Osteocyte (in vitro differentiated cells): ENCODE data around the gene ALG8. TPM values are rescaled to one million over a fixed set of nuclear protein-coding genes. Genes with fewer than 3 reads are reported as not detected.

Experiments used
- DNase-seq: peaks from one replicate; pipeline ENCODE4 v3.0.0; 2021; ENCODE audit warnings: mixed read lengths; ENCODE audit not compliant: unreplicated experiment; ENCODE audit errors: extremely low spot score
- H3K27ac Mint-ChIP-seq: one replicate; pipeline ENCODE4 v1.8.0; 2021; ENCODE audit warnings: mild to moderate bottlenecking, mixed read lengths; ENCODE audit not compliant: unreplicated experiment
- H3K27me3 Mint-ChIP-seq: one replicate; pipeline ENCODE4 v1.8.0; 2021; ENCODE audit warnings: mixed read lengths; ENCODE audit not compliant: unreplicated experiment
- H3K36me3 Mint-ChIP-seq: one replicate; pipeline ENCODE4 v1.8.0; 2021; ENCODE audit warnings: mixed read lengths; ENCODE audit not compliant: unreplicated experiment
- H3K4me1 Mint-ChIP-seq: one replicate; pipeline ENCODE4 v1.8.0; 2021; ENCODE audit warnings: mixed read lengths; ENCODE audit not compliant: unreplicated experiment
- H3K4me3 Mint-ChIP-seq: one replicate; pipeline ENCODE4 v1.8.0; 2021; ENCODE audit warnings: mild to moderate bottlenecking, moderate library complexity, mixed read lengths; ENCODE audit not compliant: unreplicated experiment
- H3K9me3 Mint-ChIP-seq: one replicate; pipeline ENCODE4 v1.8.0; 2021; ENCODE audit warnings: mixed read lengths; ENCODE audit not compliant: unreplicated experiment
- CTCF ChIP-seq: fragments of 200-600 bp; sonication (generic); IDR thresholded peaks from 2 replicates; pipeline ENCODE4 v1.5.0; 2021; ENCODE audit warnings: antibody characterized with exemption, mild to moderate bottlenecking, moderate library complexity
- total RNA-seq: library from RNA; stranded (reverse); gene quantifications from 2 replicates; pipeline ENCODE4 v1.2.1, GENCODE V29; 2021

ALG8 gene
- total RNA-seq, 1 donor from 2014 or later: 35.1 TPM

GRCh38 chr11:78150346-78150745, 10.9 kb upstream of the ALG8 start:
- no peak overlapping the region for H3K4me3 Mint-ChIP-seq
- H3K4me1 Mint-ChIP-seq: peaks cover 2% of the 10 kb centered on the region
- TF ChIP-seq CTCF: no peak
- H3K27me3 Mint-ChIP-seq: no peaks in the 10 kb centered on the region
- DNase-seq: no peak
- H3K9me3 Mint-ChIP-seq: no peaks in the 10 kb centered on the region
- no peak overlapping the region for H3K27ac Mint-ChIP-seq
- peaks cover 2% of the 10 kb centered on the region for H3K36me3 Mint-ChIP-seq

GRCh38 chr11:78149646-78150045, 10.2 kb upstream of the ALG8 start:
- H3K27ac Mint-ChIP-seq: no peak overlapping the region
- no peaks in the 10 kb centered on the region for H3K27me3 Mint-ChIP-seq
- peak; percentile 60 for TF ChIP-seq CTCF
- no peak overlapping the region for H3K4me3 Mint-ChIP-seq
- no peak for DNase-seq
- no peaks in the 10 kb centered on the region for H3K9me3 Mint-ChIP-seq
- H3K4me1 Mint-ChIP-seq: peaks cover 2% of the 10 kb centered on the region
- peaks cover 2% of the 10 kb centered on the region for H3K36me3 Mint-ChIP-seq

- H3K4me1 Mint-ChIP-seq: peaks cover 2% of the 10 kb centered on the region
- H3K27ac Mint-ChIP-seq: no peak overlapping the region
- TF ChIP-seq CTCF: no peak
Measured at GRCh38 chr11:78147807-78148206, 8.4 kb upstream of the ALG8 start.

GRCh38 chr11:78145511-78146025, 6.1 kb upstream of the ALG8 start:
- Mint-ChIP-seq H3K27ac (no peak overlapping the region), H3K9me3 (no peaks in the 10 kb centered on the region)
- no peak for TF ChIP-seq CTCF

More at GRCh38 chr11:78147807-78148206, 8.4 kb upstream of the ALG8 start:
- no peaks in the 10 kb centered on the region for H3K27me3 Mint-ChIP-seq
- DNase-seq: no peak
- H3K9me3 Mint-ChIP-seq: no peaks in the 10 kb centered on the region
- H3K36me3 Mint-ChIP-seq: peaks cover 2% of the 10 kb centered on the region
- no peak overlapping the region for H3K4me3 Mint-ChIP-seq

GRCh38 chr11:78140392-78141077, 1.1 kb upstream of the ALG8 start:
- Mint-ChIP-seq H3K4me3 (peak overlapping the region; percentile 95), H3K27ac (no peak overlapping the region), H3K36me3 (peaks cover 10% of the 10 kb centered on the region), H3K4me1 (peaks cover 30% of the 10 kb centered on the region), H3K27me3 (no peaks in the 10 kb centered on the region), H3K9me3 (no peaks in the 10 kb centered on the region)
- no peak for TF ChIP-seq CTCF
- DNase-seq: no peak

More at GRCh38 chr11:78145511-78146025, 6.1 kb upstream of the ALG8 start:
- peaks cover 8% of the 10 kb centered on the region for H3K4me1 Mint-ChIP-seq
- no peak for DNase-seq
- no peak overlapping the region for H3K4me3 Mint-ChIP-seq
- H3K36me3 Mint-ChIP-seq: peaks cover 4% of the 10 kb centered on the region
- no peaks in the 10 kb centered on the region for H3K27me3 Mint-ChIP-seq
